ENCODE measurements around the gene TEX13D.

- no peak for TF ChIP-seq CTCF (conservative IDR thresholded peaks at IDR 0.05; ENCODE audit: low read depth in 2 of 2)
- TF ChIP-seq EZH2 (IDR thresholded peaks at IDR 0.05; ENCODE audit: low read depth, unreplicated experiment) = no peak
- TF ChIP-seq NANOG (IDR thresholded peaks at IDR 0.05; ENCODE audit: borderline replicate concordance) = no peak
- TF ChIP-seq POLR2AphosphoS5 (IDR thresholded peaks at IDR 0.05; ENCODE audit: low read depth) = no peak
- no peak for TF ChIP-seq CREB1 (CRISPR knock-in tag; IDR thresholded peaks at IDR 0.05; ENCODE audit: low read depth)
- TF ChIP-seq ZNF331 (CRISPR knock-in tag; IDR thresholded peaks at IDR 0.05; ENCODE audit: low read depth) = no peak
- no peak for TF ChIP-seq EZH2phosphoT487 (IDR thresholded peaks at IDR 0.05; ENCODE audit: unreplicated experiment)
- TF ChIP-seq REST (IDR thresholded peaks at IDR 0.05; ENCODE audit: unreplicated experiment) = no peak
- TF ChIP-seq JUNB (IDR thresholded peaks at IDR 0.05; ENCODE audit: unreplicated experiment) = no peak
- no peak for TF ChIP-seq ZNF114 (CRISPR knock-in tag; IDR thresholded peaks at IDR 0.05)
Measured at GRCh38 chrX:124348182-124348581, 15.7 kb downstream of the TEX13D start.
